Keratinocyte (primary cell): Measurements from ENCODE around the gene GRM7. TPM values are rescaled to one million over a fixed set of nuclear protein-coding genes. Genes with fewer than 3 reads are reported as not detected.

ENCODE experiments used
- DNase-seq: peaks from one replicate; pipeline ENCODE4 v3.0.0-alpha.2; 2011; ENCODE audit warnings: low read depth, missing footprints, low spot score
- FAIRE-seq: peaks from 2 replicates; lab custom pipeline; 2011; peaks lifted over from hg19 to GRCh38; lab: Jason Lieb, UNC
- H2AFZ ChIP-seq: 2 replicates; pipeline ENCODE4 v1.6.0; 2012; ENCODE audit warnings: low read length, control low read depth, inconsistent platforms; ENCODE audit not compliant: control insufficient read depth
- H3K27ac ChIP-seq: 2 replicates; pipeline ENCODE4 v1.5.1; 2011; ENCODE audit warnings: low read length; ENCODE audit not compliant: control insufficient read depth, insufficient read depth
- H3K27me3 ChIP-seq: 3 replicates; pipeline ENCODE4 v1.6.0; 2011; ENCODE audit warnings: low read length; ENCODE audit not compliant: control insufficient read depth, insufficient read depth; ENCODE audit errors: extremely low read depth
- H3K36me3 ChIP-seq, 2 experiments: 2 replicates in 1 of 2; 3 replicates in 1 of 2; pipeline ENCODE4 v1.5.1; 2011; ENCODE audit warnings: low read length in 2 of 2, mild to moderate bottlenecking in 1 of 2; ENCODE audit not compliant: control insufficient read depth in 2 of 2, insufficient read depth in 2 of 2; ENCODE audit errors: extremely low read depth in 1 of 2
- H3K4me1 ChIP-seq: 3 replicates; pipeline ENCODE4 v1.5.1; 2011; ENCODE audit warnings: low read length; ENCODE audit not compliant: control insufficient read depth, insufficient read depth; ENCODE audit errors: extremely low read depth
- H3K4me2 ChIP-seq: 3 replicates; pipeline ENCODE4 v1.6.0; 2011; ENCODE audit warnings: low read depth, low read length; ENCODE audit not compliant: control insufficient read depth, insufficient read depth; ENCODE audit errors: extremely low read depth
- H3K4me3 ChIP-seq, 3 experiments: fragments of 200-600 bp in 1 of 3; sonication (generic) in 1 of 3; 2 replicates in 2 of 3; 3 replicates in 1 of 3; pipeline ENCODE4 v1.5.1; 2011 to 2016; ENCODE audit warnings: low read length in 3 of 3, mild to moderate bottlenecking in 3 of 3, control low read depth in 2 of 3, inconsistent platforms in 1 of 3, low read depth in 1 of 3, mixed read lengths in 1 of 3, mixed run types in 1 of 3, moderate library complexity in 1 of 3; ENCODE audit not compliant: control insufficient read depth in 2 of 3, insufficient read depth in 2 of 3; ENCODE audit errors: extremely low read depth in 1 of 3
- H3K79me2 ChIP-seq: 2 replicates; pipeline ENCODE4 v1.6.0; 2012; ENCODE audit warnings: low read length; ENCODE audit not compliant: control insufficient read depth, insufficient read depth
- H3K9ac ChIP-seq: 3 replicates; pipeline ENCODE4 v1.6.0; 2011; ENCODE audit warnings: low read length; ENCODE audit not compliant: control insufficient read depth, insufficient read depth; ENCODE audit errors: extremely low read depth
- H3K9me1 ChIP-seq: 3 replicates; pipeline ENCODE4 v1.6.0; 2011; ENCODE audit warnings: low read length; ENCODE audit not compliant: control insufficient read depth, insufficient read depth; ENCODE audit errors: extremely low read depth
- H3K9me3 ChIP-seq: 2 replicates; pipeline ENCODE4 v1.5.1; 2012; ENCODE audit warnings: low read depth, low read length; ENCODE audit not compliant: control insufficient read depth
- H4K20me1 ChIP-seq: 3 replicates; pipeline ENCODE4 v1.6.0; 2011; ENCODE audit warnings: low read length; ENCODE audit not compliant: control insufficient read depth, insufficient read depth; ENCODE audit errors: extremely low read depth
- CTCF ChIP-seq, 3 experiments: IDR thresholded peaks in 1 of 3; conservative IDR thresholded peaks in 1 of 3; optimal IDR thresholded peaks in 1 of 3; 2 replicates in 2 of 3; 3 replicates in 1 of 3; pipeline versions ENCODE3 to v1.5.1; 2011; ENCODE audit warnings: low read length in 3 of 3, mild to moderate bottlenecking in 3 of 3, moderate library complexity in 2 of 3, control low read depth in 1 of 3, inconsistent platforms in 1 of 3; ENCODE audit not compliant: insufficient read depth in 2 of 3; ENCODE audit errors: extremely low read depth in 1 of 3
- EZH2 ChIP-seq: IDR thresholded peaks from one replicate; pipeline ENCODE4 v1.6.1; 2012; ENCODE audit warnings: inconsistent platforms, mild to moderate bottlenecking, low read length, moderate library complexity
- dilution Hi-C: fragments of 300-500 bp; cut with MboI; formaldehyde crosslinking; loops from one replicate; pipeline ENCODE4 v1.7.0; 2020; ENCODE audit warnings: low sequenced_read_pairs; ENCODE audit not compliant: extremely low pct_ligation_motif_present
- polyA plus RNA-seq, 5 experiments: library from polyadenylated mRNA; depleted of rRNA in 3 of 5; stranded (reverse) in 3 of 5; stranded (forward) in 1 of 5; unstranded in 1 of 5; fragments of >200 nt; gene quantifications; 1 replicate in 1 of 5; 2 replicates in 3 of 5; 3 replicates in 1 of 5; pipeline versions ENCODE4 v1.2.1 to v1.2.3, GENCODE V29; 2011 to 2012; ENCODE audit warnings: missing spikeins in 2 of 5, low read depth in 1 of 5, low replicate concordance in 1 of 5

Gene GRM7
- polyA plus RNA-seq, 1 donor (not counting 4 experiments of a cell fraction or from before 2014, with no cell fraction given), result not detected

DNA sequence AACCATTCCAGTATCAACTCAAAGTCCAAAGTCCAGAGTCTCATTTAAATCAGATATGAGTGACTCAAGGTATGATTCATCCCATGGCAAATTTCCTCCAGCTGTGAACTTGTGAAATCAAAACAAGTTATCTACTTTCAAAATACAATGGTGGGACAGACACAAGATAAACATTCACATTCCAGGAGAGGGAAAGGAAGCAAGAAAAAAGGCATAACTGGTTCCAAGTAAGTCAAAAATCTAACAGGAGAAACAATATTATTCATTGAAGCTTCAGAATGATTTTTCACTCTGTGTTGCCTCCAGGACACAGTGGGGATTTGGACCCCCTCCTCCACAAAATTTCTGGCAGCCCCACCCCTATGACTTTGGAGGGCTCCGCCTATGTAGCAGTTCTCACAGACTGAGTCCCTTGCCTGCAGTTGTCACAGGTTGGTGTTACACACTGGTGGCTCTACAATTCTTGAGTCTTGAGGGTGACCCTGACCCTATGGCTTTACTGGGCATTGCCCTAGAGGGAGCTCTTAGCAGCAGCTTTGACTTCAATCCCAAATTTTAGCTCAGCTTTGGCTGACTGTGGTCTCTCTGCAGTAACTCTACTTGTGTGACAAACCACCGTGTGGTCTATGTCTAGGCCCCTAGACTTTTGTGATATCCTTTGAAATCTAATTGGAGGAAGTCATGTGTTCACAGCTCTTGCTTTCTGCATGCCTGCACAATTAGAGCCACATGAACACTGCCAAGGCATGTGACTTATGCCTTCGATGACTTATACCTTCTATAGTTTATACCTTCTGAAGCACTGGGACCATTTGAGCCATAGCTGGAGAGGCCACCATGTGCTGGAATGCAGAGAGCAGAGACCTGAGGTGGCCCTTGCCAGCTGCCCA is 644.2 kb downstream of the GRM7 start:
- dilution Hi-C loops, result no loop called here
- TF ChIP-seq EZH2 (no peak), CTCF (optimal IDR thresholded peaks at IDR 0.05 in 1 of 3, IDR thresholded peaks at IDR 0.05 in 1 of 3, conservative IDR thresholded peaks at IDR 0.05 in 1 of 3; ENCODE audit: extremely low read depth in 1 of 3, insufficient read depth in 2 of 3, low read length in 3 of 3) (no peak)
- peak; percentile 13 for FAIRE-seq

DNA sequence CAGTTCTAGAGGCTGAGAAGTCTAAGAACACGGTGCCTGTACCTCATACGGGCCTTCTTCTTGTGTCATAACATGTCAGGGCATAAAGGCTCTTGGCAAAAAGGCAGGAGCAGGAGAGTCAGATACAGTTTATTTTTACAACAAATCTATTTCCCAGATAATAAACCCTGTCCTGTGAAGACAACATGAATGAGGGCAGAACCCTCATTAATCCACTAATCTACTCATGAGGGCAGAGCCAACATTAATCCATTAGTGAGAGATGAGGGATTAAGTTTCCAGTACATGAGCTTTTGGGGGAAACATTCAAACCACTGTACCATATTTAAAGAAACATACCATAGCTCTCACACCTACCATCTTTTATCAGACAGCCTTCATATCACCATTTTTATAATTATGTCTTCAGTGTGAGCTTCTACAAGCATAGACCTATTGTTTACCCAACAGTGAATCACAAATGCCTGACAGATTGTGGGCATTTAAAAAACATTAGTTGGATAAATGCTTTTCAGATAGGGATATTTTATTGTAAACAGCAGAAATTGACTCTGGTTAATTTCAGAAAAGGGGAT is 645.8 kb downstream of the GRM7 start:
- no peak overlapping the region for H3K4me3 ChIP-seq
- H3K27ac ChIP-seq, result no peak overlapping the region
- H2AFZ ChIP-seq, result no peak overlapping the region
- H4K20me1 ChIP-seq, result no peaks in the 10 kb centered on the region
- TF ChIP-seq CTCF (optimal IDR thresholded peaks at IDR 0.05 in 1 of 3, IDR thresholded peaks at IDR 0.05 in 1 of 3, conservative IDR thresholded peaks at IDR 0.05 in 1 of 3; ENCODE audit: extremely low read depth in 1 of 3, insufficient read depth in 2 of 3, low read length in 3 of 3) (no peak), EZH2 (no peak)
- H3K9me1 ChIP-seq, result no peaks in the 10 kb centered on the region
- no peak for DNase-seq
- H3K79me2 ChIP-seq, result no peaks in the 10 kb centered on the region
- no peaks in the 10 kb centered on the region for H3K36me3 ChIP-seq
- H3K9me3 ChIP-seq, result no peaks in the 10 kb centered on the region
- no peaks in the 10 kb centered on the region for H3K27me3 ChIP-seq
- no peak overlapping the region for H3K4me2 ChIP-seq
- dilution Hi-C loops, result no loop called here
- H3K9ac ChIP-seq, result no peak overlapping the region
- peaks cover 36% of the 10 kb centered on the region for H3K4me1 ChIP-seq
- FAIRE-seq, result no peak

More for the DNA sequence above, 644.2 kb downstream of the GRM7 start:
- Histone ChIP-seq H3K9me3 (no peaks in the 10 kb centered on the region), H3K9me1 (no peaks in the 10 kb centered on the region), H2AFZ (no peak overlapping the region), H3K4me1 (peaks cover 36% of the 10 kb centered on the region), H4K20me1 (no peaks in the 10 kb centered on the region), H3K9ac (peak overlapping the region; percentile 11), H3K4me2 (peak overlapping the region; percentile 45), H3K27ac (peak overlapping the region; percentile 74), H3K27me3 (no peaks in the 10 kb centered on the region), H3K79me2 (no peaks in the 10 kb centered on the region), H3K4me3 (peak overlapping the region in 1 of 3 experiments; percentile 13), H3K36me3 (no peaks in the 10 kb centered on the region)
- peak; percentile 30 for DNase-seq
